HG03095 (cell line): ENCODE results near the gene GPD2.
"Not testable (repeated sequence)": the region's sequence is repeated elsewhere in the genome, so short reads cannot be mapped to it uniquely, and the experiment has no call there.

ENCODE experiments used
- ATAC-seq: cut with Tn5 transposase; IDR thresholded peaks from one replicate; pipeline ENCODE4 v1.9.1; 2021; ENCODE audit warnings: moderate library complexity; ENCODE audit not compliant: unreplicated experiment

GPD2 gene

GRCh38 chr2:156585457-156585856 is 149.3 kb downstream of the GPD2 start:
- ATAC-seq: no peak

- no peak for ATAC-seq
Observed at GRCh38 chr2:156586621-156587020, 150.4 kb downstream of the GPD2 start.

GRCh38 chr2:156589381-156590079 is 153.4 kb downstream of the GPD2 start:
- peak; percentile 72 for ATAC-seq

- no peak for ATAC-seq
Observed at GRCh38 chr2:156590085-156590739, 154.0 kb downstream of the GPD2 start.

- ATAC-seq: no peak
Observed at GRCh38 chr2:156592809-156593593, 156.8 kb downstream of the GPD2 start.

- ATAC-seq: no peak
Observed at GRCh38 chr2:156593594-156593921, 157.4 kb downstream of the GPD2 start.

- no peak for ATAC-seq
Observed at GRCh38 chr2:156598563-156598962, 162.4 kb downstream of the GPD2 start.

GRCh38 chr2:156600196-156600595 is 164.0 kb downstream of the GPD2 start:
- no peak for ATAC-seq

GRCh38 chr2:156601855-156602551 is 165.8 kb downstream of the GPD2 start:
- no peak for ATAC-seq

GRCh38 chr2:156602552-156602933 is 166.4 kb downstream of the GPD2 start:
- ATAC-seq: no peak

GRCh38 chr2:156615836-156616322 is 179.7 kb downstream of the GPD2 start:
- no peak for ATAC-seq

GRCh38 chr2:156618071-156618470 is 181.9 kb downstream of the GPD2 start:
- ATAC-seq: not testable (repeated sequence)

GRCh38 chr2:156619021-156619539 is 182.9 kb downstream of the GPD2 start:
- ATAC-seq: no peak

- no peak for ATAC-seq
Observed at GRCh38 chr2:156622491-156622890, 186.3 kb downstream of the GPD2 start.

- ATAC-seq: no peak
Observed at GRCh38 chr2:156625360-156626170, 189.4 kb downstream of the GPD2 start.

- no peak for ATAC-seq
Observed at GRCh38 chr2:156626931-156627330, 190.8 kb downstream of the GPD2 start.

GRCh38 chr2:156630579-156631337 is 194.6 kb downstream of the GPD2 start:
- ATAC-seq: no peak

GRCh38 chr2:156635646-156636045 is 199.5 kb downstream of the GPD2 start:
- no peak for ATAC-seq
